Astrocyte (in vitro differentiated cells and primary cell): ENCODE data around the gene MPC1L.

ENCODE experiments used
- EZH2 ChIP-seq: IDR thresholded peaks from 2 replicates; pipeline ENCODE4 v1.6.1; 2012; ENCODE audit warnings: mild to moderate bottlenecking, low read length, inconsistent platforms; ENCODE audit not compliant: insufficient read depth
- TF ChIP-seq, protein P1 (sequence below): IDR thresholded peaks from 2 replicates; pipeline ENCODE4 v1.5.1; 2011; ENCODE audit warnings: low read depth, mild to moderate bottlenecking, inconsistent platforms, low read length, moderate library complexity; ENCODE audit not compliant: insufficient read depth

DNA sequence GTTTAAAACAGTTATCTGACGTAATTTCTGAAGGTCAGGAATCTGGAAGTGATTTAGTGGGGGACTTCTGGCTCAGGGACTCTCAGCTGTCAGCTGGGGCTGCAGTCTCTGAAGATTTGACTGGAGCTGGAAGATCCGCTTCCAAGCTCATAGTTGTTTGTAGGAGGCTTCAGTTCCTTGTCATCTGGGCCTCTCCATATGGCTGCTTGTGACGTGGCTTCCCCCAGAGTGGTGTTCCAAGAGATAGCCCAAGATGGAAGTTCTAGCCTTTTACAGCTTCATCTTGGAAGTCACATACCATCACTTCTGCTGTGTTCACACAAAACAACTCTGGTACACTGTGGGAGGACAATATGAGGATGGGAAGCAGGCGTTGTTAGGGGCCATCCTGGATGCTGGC lies 2.1 kb downstream of the MPC1L start:
- TF ChIP-seq, protein P1, sequence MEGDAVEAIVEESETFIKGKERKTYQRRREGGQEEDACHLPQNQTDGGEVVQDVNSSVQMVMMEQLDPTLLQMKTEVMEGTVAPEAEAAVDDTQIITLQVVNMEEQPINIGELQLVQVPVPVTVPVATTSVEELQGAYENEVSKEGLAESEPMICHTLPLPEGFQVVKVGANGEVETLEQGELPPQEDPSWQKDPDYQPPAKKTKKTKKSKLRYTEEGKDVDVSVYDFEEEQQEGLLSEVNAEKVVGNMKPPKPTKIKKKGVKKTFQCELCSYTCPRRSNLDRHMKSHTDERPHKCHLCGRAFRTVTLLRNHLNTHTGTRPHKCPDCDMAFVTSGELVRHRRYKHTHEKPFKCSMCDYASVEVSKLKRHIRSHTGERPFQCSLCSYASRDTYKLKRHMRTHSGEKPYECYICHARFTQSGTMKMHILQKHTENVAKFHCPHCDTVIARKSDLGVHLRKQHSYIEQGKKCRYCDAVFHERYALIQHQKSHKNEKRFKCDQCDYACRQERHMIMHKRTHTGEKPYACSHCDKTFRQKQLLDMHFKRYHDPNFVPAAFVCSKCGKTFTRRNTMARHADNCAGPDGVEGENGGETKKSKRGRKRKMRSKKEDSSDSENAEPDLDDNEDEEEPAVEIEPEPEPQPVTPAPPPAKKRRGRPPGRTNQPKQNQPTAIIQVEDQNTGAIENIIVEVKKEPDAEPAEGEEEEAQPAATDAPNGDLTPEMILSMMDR: no peak
- TF ChIP-seq EZH2: no peak
